ENCODE data around the gene PGGHG. TPM values are rescaled to one million over a fixed set of nuclear protein-coding genes. Genes with fewer than 3 reads are reported as not detected.
"Not testable (repeated sequence)": the region's sequence is repeated elsewhere in the genome, so short reads cannot be mapped to it uniquely, and the experiment has no call there.

The PGGHG gene
- polyA plus RNA-seq, 1 experiment, result 4.0 TPM

- DNase-seq (ENCODE audit: low read depth, low spot score), result no peak
- H3K9me3 ChIP-seq (ENCODE audit: control insufficient read depth, insufficient read depth, low read length), result peaks cover 9% of the 10 kb centered on the region
- H3K27ac ChIP-seq (ENCODE audit: low read depth, low read length), result no peak overlapping the region
- POLR2A ChIA-PET, result no interaction called here
- no peak overlapping the region for H3K4me3 ChIP-seq (ENCODE audit: low read depth, low read length)
- TF ChIP-seq CTCF (IDR thresholded peaks at IDR 0.05; ENCODE audit: low read depth, low read length), result no peak
- CTCF ChIA-PET, result interaction anchor here (0.6 kb wide), 1 partner anchor 13 kb away, joined by 3 read pairs; no protein-coding TSS in a partner anchor
- no peaks in the 10 kb centered on the region for H3K27me3 ChIP-seq (ENCODE audit: control insufficient read depth, insufficient read depth, low read length)
Measured at GRCh38 chr11:327581-327923, 38.6 kb downstream of the PGGHG start.

- POLR2A ChIA-PET, result no interaction called here
- peaks cover 13% of the 10 kb centered on the region for H3K9me3 ChIP-seq (ENCODE audit: control insufficient read depth, insufficient read depth, low read length)
- CTCF ChIA-PET, result interaction anchor here (0.6 kb wide), 1 partner anchor 12 kb away, joined by 3 read pairs; no protein-coding TSS in a partner anchor
Measured at GRCh38 chr11:328012-328411, 39.1 kb downstream of the PGGHG start.

GRCh38 chr11:328516-329100 is 39.7 kb downstream of the PGGHG start:
- H3K9me3 ChIP-seq (ENCODE audit: control insufficient read depth, insufficient read depth, low read length), result peaks cover 16% of the 10 kb centered on the region
- CTCF ChIA-PET, result interaction anchor here (1.1 kb wide), 1 partner anchor 17 kb away, joined by 3 read pairs; no protein-coding TSS in a partner anchor
- POLR2A ChIA-PET; H3K27ac ChIP-seq (ENCODE audit: low read depth, low read length); H3K27me3 ChIP-seq (ENCODE audit: control insufficient read depth, insufficient read depth, low read length); H3K4me3 ChIP-seq (ENCODE audit: low read depth, low read length); DNase-seq (ENCODE audit: low read depth, low spot score): not testable (repeated sequence)

More at GRCh38 chr11:328012-328411, 39.1 kb downstream of the PGGHG start:
- H3K4me3 ChIP-seq (ENCODE audit: low read depth, low read length), result no peak overlapping the region
- DNase-seq (ENCODE audit: low read depth, low spot score), result no peak
- no peak for TF ChIP-seq CTCF (IDR thresholded peaks at IDR 0.05; ENCODE audit: low read depth, low read length)
- H3K27me3 ChIP-seq (ENCODE audit: control insufficient read depth, insufficient read depth, low read length), result no peaks in the 10 kb centered on the region
- no peak overlapping the region for H3K27ac ChIP-seq (ENCODE audit: low read depth, low read length)

- no peak overlapping the region for H3K27ac ChIP-seq (ENCODE audit: low read depth, low read length)
- TF ChIP-seq CTCF (IDR thresholded peaks at IDR 0.05; ENCODE audit: low read depth, low read length), result no peak
- peaks cover 16% of the 10 kb centered on the region for H3K9me3 ChIP-seq (ENCODE audit: control insufficient read depth, insufficient read depth, low read length)
- ChIA-PET CTCF (interaction anchor here (1.1 kb wide), 1 partner anchor 16 kb away, joined by 3 read pairs; no protein-coding TSS in a partner anchor), POLR2A (interaction anchor here (1.1 kb wide), 1 partner anchor 26 kb away, joined by 3 read pairs; no protein-coding TSS in a partner anchor)
- no peaks in the 10 kb centered on the region for H3K27me3 ChIP-seq (ENCODE audit: control insufficient read depth, insufficient read depth, low read length)
- no peak overlapping the region for H3K4me3 ChIP-seq (ENCODE audit: low read depth, low read length)
- no peak for DNase-seq (ENCODE audit: low read depth, low spot score)
Measured at GRCh38 chr11:329886-330253, 40.9 kb downstream of the PGGHG start.

- Histone ChIP-seq H3K9me3 (ENCODE audit: control insufficient read depth, insufficient read depth, low read length) (peaks cover 16% of the 10 kb centered on the region), H3K27ac (ENCODE audit: low read depth, low read length) (no peak overlapping the region), H3K27me3 (ENCODE audit: control insufficient read depth, insufficient read depth, low read length) (no peaks in the 10 kb centered on the region), H3K4me3 (ENCODE audit: low read depth, low read length) (no peak overlapping the region)
- no peak for TF ChIP-seq CTCF (IDR thresholded peaks at IDR 0.05; ENCODE audit: low read depth, low read length)
- ChIA-PET CTCF (no interaction called here), POLR2A (interaction anchor here (1.1 kb wide), 1 partner anchor 25 kb away, joined by 3 read pairs; no protein-coding TSS in a partner anchor)
- DNase-seq (ENCODE audit: low read depth, low spot score), result no peak
Measured at GRCh38 chr11:330307-330693, 41.4 kb downstream of the PGGHG start.

Measured in AG04450 (cell line).